A549 treated with GW870086 at 1 μM for 4 hours (cell line): ENCODE measurements around the gene SND1. TPM values are rescaled to one million over a fixed set of nuclear protein-coding genes. Genes with fewer than 3 reads are reported as not detected.

ENCODE experiments used
- total RNA-seq: library from RNA; stranded (reverse); fragments of 200-300 nt; extraction: Qiagen RNA extraction; gene quantifications from 5 replicates; pipeline ENCODE4 v1.2.3, GENCODE V29; 2022; ENCODE audit warnings: low read depth

SND1 gene
- 99.2 to 108 TPM (median 104 TPM) in 5 replicates for total RNA-seq

DNA sequence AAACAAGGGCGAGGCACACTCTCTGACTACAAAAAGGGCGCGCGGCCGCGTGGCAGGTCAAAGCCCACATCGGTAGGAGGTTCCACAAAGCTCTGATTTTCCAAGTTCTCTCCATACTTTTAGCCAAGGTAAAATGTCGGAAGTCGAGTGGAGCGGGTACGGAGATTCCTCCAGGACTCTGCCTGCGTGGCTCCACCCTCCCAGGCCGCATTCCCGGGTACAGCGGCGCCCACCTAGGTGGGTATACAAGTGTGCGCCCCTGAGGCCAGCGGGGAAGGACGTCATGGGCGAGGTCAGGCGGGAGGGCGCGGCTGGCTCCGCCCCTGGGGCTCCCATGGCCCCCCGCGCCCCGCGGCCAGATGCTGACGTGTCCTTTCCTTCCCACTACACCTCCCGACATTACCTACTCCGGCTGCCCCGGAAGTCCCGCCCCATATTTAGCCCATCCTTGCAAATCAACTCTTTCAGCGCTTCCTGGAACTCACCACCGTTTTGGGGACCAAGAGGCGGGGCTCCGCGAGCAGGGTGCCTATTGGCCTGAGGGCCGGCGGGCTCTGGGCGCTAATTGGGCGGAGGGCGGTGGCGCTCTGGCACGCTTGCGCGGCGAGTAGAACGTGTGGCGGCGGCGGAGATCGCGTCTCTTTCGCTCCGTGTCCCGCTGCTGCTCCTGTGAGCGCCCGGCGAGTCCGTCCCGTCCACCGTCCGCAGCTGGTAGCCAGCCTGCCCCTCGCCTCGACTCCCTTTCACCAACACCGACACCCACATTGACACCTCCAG, at the start of gene SND1:
Gene SND1 (plus strand): TSS at position 639 of the 777 bp plus-strand sequence. CDS start 180 bp downstream, outside the sequence.

DNA sequence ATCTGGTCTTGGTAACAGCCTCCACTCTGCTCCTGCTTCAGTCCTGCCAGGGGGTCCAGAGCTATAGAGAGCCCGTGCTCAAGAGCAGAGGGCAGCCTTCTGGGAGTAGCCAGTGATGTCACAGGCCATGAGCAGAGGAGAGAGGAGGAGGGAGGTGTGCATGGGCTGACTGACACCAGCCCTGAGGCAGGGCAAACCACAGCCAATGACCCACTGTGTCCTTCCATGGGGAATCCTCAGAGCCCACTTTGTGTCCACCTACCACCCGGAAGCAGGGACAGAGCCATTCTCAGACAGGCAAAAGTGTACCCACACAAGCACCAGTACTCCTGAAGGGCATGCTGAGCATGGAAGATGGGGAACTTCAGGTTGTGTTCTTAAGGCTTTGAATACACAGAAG, 34.0 kb upstream of the SND1 start, which contains the start of gene PAX4:
Gene PAX4 (minus strand): TSS at position 101 of the 400 bp plus-strand sequence. CDS start 2,214 bp downstream, outside the sequence.

GRCh38 chr7:128030654-128031611, 378.9 kb downstream of the SND1 start, which contains the start of gene LRRC4:
Gene LRRC4, minus strand, starts transcription at chr7:128031437. Its CDS starts 797 bp downstream, at chr7:128030640.

Other genes with a start within 250 kb of the SND1 start
- 14.7 to 15.4 TPM (median 15.2 TPM) in 5 replicates for gene GCC1, start 66.6 kb upstream of the SND1 start, total RNA-seq
- 162 to 188 TPM (median 173 TPM) in 5 replicates for gene ARF5, start 63.8 kb upstream of the SND1 start, total RNA-seq
- 0.27 to 0.30 TPM in 2 of 5 replicates, not detected in the others for gene FSCN3, start 58.5 kb upstream of the SND1 start, total RNA-seq
- not detected in 5 replicates for gene PAX4, start 34.1 kb upstream of the SND1 start, total RNA-seq